GM18517 (cell line): ENCODE results near the gene TTC19.
A peak's percentile ranks its signal among the peaks of the same experiment; 100 is the strongest.
"Not testable (repeated sequence)": the region's sequence is repeated elsewhere in the genome, so short reads cannot be mapped to it uniquely, and the experiment has no call there.

Experiments
- ATAC-seq: cut with Tn5 transposase; IDR thresholded peaks from one replicate; pipeline ENCODE4 v1.9.1; 2021; ENCODE audit warnings: mild to moderate bottlenecking, moderate library complexity; ENCODE audit not compliant: unreplicated experiment

The TTC19 gene

DNA sequence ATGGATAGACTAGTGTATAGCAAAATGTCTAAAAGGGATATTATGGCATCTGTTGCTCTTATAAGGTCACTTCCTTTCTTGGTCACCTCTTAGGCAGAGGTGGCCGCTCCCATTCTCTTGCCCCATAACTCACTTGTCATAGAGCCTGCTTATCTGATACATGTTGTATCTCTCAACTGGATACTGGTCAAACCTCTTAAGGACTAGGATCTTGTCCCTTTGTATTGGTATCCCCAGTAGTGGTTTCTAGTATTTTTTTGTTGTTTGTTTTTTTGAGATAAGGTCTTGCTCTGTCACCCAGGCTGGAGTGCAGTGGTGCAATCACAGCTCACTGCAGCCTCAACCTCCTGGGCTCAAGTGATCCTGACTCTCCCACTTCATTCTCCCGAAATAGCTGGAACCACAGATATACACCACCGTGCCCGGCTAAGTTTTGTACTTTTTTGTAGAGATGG, 27.1 kb upstream of the TTC19 start:
- no peak for ATAC-seq

DNA sequence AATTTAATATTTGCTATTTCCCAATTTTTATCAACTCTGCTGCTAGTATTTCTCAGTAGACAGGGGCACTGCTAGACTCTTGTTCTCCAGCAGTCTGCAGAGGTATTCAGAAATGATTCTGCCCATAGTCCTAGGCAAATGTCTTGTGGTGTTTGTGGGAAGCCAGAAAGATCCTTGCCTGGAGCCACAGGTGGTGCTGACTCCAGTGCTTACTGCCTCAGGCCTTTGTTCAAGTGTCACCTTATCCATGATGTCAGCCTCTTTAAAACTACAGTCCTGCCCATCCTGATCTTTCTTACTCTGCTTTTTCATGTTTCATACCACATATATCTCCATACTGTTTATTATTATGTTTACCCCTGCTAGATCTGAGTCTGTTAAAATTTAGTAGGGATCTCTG, 26.6 kb upstream of the TTC19 start:
- ATAC-seq, result no peak

DNA sequence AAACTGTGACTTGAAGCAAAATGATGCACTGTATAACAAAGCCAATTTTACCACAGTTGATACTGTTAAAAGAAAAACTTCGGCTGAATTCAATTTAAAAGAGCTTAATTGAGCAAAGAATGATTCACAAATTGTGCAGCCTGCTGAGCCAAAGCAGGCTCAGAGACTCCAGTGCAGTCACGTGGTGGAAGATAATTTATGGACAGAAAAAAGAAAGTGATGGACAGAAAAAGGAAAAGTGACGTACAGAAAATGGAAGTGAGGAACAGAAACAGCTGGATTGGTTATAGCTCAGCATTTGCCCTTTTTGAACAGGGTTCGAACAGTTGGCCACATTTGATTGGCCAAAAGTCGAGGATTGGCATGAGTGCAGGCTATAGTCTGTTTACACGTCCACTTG, 25.8 kb upstream of the TTC19 start:
- no peak for ATAC-seq

DNA sequence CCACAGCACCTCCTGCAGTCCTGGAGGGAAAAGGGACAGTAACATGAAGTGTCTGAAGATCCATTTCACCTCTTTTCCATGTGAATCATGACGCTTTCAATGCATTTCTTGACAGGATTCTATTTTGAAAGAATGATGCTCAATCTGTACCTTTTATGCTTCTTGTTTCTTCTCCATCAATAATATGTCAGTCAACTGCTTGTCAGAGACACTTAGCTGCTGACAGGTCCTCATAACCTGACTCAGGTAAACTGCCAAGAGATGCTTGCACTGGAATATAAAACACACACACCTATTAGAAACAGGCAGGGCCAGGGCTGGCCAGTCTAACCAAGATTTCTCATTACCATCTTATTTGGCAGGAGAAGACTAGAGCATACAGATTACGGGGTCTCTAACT, 21.7 kb upstream of the TTC19 start:
- ATAC-seq, result no peak

DNA sequence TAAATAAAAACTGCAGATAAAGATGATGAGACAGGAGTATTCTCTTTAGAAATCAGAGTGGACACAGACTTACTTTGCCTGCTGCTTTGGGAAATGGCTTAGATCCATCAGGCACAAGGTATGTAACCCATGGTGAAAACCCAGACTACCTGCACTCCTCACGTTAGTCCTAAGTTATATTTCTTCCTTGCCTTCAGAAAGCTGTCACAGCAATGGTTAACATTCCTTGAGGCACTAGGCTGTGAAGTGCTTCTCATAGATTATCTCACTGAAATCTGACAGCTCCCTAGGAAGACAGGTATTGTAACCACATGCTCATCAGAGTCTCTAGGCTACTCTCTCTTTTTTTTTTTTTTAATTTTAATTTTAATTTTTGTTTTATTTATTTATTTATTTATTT, 21.0 kb upstream of the TTC19 start:
- ATAC-seq, result no peak

DNA sequence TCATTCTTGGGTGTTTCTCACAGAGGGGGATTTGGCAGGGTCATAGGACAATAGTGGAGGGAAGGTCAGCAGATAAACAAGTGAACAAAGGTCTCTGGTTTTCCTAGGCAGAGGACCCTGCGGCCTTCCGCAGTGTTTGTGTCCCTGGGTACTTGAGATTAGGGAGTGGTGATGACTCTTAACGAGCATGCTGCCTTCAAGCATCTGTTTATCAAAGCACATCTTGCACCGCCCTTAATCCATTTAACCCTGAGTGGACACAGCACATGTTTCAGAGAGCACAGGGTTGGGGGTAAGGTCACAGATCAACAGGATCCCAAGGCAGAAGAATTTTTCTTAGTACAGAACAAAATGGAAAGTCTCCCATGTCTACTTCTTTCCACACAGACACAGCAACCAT, 20.6 kb upstream of the TTC19 start:
- ATAC-seq, result not testable (repeated sequence)

DNA sequence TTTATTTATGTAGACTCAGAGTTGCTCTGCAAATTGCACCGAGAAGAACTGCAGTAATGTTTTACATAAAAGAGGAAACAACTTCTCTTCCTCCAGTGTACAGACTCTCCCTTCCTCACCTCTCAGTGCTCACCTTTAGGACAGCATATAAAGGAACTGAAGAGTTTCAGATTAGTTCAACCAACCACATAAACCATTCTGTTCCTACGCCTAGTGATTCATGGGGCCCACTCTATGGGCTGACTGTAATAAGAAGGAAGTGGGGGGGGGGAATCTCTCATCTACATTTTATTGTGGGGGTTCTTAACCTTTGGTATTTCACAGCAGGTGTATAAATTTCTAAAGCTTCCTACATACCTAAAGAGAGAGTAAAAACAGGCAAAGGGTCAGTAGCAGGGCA, 18.4 kb upstream of the TTC19 start:
- peak; percentile 61 for ATAC-seq

DNA sequence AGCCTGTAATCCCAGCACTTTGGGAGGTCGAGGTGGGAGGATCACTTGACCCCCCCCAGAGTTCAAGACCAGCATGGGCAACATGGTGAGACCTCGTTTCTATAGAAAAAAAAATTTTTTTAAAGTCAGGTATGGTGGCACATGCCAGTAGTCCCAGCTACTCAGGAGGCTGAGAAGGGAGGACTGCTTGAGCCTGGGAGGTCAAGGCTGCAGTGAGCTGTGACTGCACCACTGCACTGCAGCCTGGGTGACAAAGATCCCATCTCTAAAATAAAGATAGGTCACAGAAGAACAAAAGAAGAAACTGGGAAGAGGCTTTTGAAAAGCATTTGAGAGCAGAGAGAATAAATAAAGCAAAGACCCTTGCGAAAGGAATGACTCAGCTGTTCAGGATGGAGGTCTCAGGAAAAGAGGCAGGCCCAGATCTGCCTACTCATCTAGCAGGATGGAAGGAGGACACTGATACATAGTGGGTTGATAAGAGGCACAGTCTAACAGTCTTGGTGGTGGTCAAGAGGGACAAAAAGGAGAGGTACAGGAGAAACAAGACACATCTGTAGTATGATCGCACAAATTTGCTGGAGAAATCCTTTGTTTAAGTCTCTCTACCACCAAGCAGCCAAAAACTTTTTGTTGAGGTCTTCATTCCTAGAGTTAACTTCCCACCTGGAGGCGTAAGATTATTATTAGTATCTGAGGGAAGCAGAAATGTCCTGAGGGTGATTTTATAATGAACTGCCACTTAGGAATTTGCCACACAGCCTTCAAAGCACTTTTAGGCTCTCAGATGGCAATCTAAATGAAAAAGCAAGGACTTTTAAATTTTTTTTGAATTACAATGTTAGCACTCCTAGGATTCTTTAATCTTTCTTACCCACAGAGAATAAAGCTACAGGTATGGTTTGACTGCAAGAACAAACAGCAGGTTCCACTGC, 17.7 kb upstream of the TTC19 start:
- no peak for ATAC-seq

DNA sequence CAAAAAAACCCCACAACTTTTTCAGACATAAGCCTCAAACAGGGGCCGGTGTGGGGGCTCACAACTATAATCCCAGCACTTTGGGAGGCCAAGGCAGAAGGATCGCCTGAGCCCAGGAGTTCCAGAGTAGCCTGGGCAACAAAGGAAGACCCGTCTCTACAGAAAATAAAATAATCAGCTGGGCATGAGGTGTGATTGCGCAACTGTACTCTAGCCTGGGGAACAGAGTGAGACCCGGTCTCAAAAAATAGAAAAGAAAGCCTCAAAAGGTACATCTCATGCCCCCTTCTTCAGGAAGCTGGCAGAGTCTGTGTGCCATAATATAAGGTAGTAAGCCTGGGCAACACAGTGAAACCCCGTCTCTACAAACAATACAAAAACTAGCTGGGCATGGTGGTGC, 3.3 kb upstream of the TTC19 start:
- no peak for ATAC-seq

DNA sequence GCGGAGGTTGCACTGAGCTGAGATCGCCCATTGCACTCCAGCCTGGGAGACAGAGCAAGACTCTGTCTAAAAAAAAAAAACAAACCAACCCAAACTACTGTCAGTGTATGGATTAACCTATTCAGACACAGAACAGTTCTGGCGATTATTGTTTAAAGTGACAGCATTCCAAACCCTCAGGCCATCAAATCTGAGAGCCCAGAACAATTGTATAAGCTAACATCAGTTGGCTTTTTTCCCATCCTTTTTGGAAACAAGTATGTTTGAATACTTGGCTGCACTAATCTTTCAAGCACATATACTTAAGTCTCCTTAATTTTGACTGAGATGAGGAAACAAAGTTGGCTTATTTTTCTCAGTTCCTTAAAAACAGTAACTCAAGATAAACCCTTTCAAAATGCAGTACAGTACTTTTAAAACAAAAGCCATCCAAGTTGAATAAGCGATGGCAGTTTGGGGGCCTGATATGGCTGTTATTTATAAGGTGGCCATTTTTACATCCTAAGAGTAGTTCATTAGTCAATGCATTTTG, 1.5 kb upstream of the TTC19 start:
- no peak for ATAC-seq

DNA sequence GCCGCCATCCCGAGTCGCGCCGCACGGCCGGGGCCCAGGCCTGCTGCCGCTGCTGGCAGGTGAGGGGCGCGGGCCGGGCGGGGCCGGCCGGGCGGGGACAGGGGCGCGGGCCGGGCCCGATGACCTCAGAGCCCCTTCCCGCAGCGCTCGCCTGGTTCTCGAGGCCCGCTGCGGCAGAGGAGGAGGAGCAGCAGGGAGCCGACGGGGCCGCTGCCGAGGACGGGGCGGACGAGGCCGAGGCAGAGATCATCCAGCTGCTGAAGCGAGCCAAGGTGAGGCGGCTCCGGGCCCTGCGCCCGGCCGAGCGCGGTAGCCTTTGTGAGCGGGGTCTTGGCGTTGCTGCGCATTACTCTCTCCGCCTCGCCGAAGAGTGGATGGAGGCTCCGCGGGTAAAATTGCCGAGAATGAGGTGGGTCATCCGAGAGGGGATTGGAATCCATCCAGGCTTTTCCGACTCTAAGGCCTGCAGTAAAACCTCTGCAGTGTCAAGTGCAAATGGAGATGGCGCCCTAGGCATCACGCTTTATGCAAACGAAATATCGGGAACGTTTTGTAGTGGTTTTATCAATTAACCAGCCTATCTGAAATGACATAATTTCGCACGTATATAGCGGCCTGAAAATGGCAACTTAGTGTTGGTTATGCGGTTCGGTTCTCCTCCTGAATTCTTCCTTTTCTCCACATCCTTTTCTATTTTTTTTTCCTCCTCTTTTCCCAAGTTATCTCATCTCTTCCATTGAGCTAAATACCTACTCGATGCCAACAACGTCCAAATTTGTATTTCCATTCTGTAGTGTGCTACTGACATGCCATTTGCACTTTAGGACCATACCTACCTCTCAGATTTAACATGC, 577 bp downstream of the TTC19 start:
- ATAC-seq, result peak; percentile 33

DNA sequence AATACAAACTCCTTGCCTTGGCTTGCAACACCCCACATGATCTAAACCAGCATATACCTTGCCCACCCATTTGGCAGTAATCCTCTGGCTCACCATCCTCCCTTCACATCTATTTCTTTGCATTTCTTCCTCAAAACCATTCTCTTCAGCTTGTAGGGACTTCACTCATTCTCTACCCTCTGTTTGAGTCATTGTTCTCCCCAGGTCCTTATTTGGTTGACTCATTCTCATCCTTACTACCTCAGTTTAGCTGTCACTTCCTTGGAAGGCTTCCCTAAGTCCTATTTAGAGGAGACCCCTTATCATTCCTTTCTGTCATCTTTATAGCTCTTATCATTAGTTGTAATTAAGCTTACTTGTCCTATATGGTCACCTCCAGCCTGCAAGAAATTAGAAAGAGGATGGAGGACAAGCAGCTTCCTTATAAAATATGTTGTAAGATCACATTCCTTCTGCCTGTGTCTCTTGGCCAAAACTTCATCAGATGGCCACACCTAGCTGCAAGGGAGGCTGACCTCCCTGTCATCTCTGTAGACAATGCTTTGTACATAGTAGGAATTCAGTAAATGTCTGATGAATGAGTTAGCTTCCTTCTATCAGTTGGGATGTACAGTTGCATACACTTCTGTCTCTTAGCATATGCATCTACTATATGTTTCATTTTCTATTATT, 1.7 kb downstream of the TTC19 start:
- ATAC-seq, result no peak

DNA sequence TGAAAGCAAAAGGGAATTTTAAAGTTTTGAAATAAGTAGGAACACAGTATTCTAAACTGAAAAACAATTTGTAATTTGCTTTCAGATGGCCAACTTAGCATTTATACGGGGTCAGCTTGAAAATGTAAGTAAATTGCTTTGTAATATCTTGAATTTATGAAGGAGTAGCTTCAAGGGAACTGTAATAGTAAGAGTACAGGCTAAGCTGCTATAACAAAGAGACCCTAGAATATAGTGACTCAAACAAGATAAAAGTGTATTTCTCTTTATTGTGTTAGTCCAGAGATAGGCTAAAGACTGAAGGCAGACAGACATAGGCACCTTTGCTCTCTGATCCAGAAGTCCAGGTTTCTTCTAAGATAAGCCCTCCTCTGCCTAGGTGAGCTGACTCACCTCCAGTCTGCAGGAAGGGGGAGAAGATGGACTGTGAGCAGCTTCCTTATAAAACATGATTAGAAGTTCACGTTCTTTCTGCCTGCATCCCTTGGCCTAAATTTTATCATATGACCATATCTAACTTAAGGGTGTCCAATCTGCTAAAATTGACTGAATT, 3.2 kb downstream of the TTC19 start:
- no peak for ATAC-seq

DNA sequence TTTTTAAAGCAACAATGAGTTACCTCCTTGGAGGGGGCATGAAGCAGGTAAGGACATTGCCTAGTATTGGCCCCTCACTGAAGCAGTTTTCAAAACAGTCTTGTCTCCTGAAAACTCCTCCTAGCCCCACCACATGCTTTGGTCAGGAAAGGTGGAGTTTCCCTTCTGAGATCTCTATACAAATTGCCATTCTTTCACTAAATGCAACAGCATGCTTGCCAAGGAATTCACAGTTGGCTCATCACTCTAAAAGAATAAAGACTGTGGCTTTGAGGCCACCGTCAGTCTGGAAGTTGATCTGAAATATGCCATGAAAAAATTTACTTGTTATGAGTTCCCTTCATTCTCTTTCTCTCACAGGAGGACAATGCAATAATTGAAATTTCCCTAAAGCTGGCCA, 4.2 kb downstream of the TTC19 start:
- no peak for ATAC-seq

DNA sequence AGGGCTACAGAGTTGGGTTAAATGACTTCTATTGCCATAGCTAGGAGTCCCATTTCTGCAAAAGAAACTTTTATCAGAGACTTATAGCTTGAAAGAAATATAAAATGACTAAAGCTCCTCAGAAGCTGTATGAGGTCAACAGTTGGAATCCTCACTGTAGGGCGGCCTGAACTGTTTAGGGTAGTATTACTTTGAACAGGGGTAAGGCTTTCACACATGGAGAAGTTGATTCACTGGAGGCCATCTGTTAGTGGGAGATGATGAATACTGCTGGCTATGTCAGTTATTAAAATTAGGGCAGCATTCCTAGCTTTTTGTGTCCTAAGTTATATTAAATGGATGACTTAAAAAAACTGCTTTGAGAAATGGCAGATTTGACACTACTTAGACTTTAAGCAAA, 6.0 kb downstream of the TTC19 start:
- ATAC-seq, result no peak

DNA sequence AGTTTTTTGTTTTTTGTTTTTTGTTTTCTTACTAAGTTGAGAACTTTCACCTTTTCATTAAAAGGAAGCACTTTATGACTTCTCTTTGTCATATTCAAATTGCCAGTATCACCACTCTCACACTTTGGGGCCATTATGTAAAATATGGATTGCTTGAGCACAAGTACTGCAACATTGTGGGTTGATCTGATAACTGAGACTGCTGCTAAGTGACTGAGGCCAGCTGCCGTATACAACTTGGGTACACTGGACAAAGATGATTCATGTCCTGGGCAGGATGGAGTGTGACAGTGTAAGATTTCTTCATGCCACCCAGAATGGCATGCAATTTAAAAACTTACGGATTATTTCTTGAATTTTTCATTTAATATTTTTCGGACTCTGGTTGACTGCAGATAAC, 7.8 kb downstream of the TTC19 start:
- ATAC-seq, result no peak

DNA sequence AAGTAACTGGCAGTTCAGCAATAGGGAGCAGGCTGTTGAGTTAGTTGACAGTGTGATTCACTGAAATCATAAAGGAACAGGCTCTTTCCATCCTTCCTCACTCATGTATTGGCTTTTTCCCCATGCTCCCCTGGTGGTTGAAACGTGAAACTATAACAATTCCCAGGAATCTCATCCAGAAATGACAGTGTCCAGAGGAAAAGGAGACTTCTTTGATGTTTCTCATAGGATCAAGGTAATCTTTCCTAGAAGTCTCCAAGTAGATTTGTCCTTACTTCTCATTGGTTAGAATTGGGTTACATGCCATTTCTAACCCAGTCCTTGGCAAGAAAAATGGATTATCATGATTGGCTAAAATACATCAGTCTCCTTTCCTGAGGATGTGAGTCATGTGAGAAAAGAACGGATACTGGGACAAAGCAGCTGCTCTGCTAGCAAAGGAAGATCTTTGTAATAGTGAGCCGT, 14.4 kb downstream of the TTC19 start:
- ATAC-seq, result no peak

DNA sequence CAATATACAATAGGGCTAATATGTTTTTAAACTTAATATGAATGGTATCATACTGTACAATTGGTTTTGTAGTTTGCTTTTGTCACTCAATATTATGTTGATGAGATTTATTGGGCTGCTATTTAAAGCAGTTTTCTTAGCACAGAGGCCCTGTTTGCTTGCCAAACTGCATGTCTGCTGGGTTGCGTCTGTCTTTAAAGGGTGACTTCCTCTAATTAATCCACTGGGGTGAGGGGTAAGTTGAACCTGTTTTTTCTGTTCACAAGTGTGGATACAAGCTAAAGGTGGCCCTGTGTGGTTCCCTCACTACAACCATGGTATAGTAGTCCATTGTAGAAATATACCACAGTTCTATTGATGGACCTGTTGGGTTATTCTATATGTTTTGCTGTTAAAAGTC, 19.7 kb downstream of the TTC19 start:
- no peak for ATAC-seq

DNA sequence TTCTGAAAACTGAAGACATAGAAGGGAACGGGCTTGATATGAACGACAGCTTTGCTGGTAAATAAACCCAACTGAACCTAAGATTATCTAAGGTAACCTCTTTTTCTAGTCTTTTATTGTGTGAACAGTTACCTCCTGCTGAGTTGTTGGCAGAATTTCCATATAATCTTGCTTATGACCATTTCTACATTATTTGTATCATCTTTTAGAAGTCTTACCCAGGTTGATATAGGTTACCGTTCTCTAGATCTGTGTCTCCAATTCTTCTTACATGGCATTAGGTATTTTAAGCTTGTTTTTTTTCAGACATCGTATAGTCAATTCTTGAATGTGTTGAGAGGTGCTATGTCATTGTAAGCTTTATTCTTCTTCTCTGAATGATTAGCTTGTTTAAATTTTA, 24.3 kb downstream of the TTC19 start:
- no peak for ATAC-seq

DNA sequence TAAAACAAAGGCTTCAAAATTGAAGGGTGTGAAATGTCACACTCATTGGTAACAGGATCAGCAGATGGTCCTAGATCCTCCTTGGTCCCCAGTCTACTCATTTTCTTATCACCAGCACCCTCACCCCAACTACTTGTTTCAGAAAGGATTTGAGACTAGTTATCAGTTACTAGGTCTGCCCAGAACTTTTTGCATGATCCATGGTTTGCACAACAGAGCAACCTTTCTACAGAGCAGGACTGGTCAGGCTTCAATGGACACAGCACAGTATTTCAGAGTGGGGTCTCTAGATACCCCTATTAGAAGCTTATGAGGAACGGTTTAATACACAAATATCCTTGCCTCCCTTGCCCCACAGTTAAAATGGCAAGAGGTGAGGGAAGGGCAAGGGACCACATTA, 25.6 kb downstream of the TTC19 start:
- no peak for ATAC-seq

DNA sequence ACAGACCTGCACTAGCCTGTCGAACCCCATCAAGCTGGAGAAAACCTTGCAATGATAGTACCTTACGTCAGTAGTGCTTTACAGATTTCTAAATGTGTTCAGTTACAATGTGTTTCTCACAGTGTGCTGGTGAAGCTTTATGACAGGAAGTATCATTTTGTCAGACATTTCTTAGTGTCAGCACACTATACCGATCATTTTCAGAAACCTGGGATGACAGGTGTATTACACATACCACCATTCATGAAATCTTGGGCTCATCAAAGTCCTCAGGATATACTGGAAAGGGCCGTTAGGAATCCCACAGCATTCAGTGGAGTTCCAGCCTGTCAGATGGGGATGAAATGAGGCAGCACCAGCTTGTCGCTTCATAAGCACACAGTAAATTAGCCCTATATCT, 27.3 kb downstream of the TTC19 start:
- no peak for ATAC-seq
